ENCODE data around the gene APP.

GRCh38 chr21:26125433-26126167 lies 45.0 kb downstream of the APP start:
- TF ChIP-seq CTCF (IDR thresholded peaks at IDR 0.05) (no peak), POLR2A (IDR thresholded peaks at IDR 0.05) (no peak)
